ENCODE measurements around the gene AP3S2. TPM values are rescaled to one million over a fixed set of nuclear protein-coding genes. Genes with fewer than 3 reads are reported as not detected.

AP3S2 gene
- total and polyA plus RNA-seq, 3 donors from 2014 or later = 31.9 to 53.0 (median 45.8) TPM

DNA sequence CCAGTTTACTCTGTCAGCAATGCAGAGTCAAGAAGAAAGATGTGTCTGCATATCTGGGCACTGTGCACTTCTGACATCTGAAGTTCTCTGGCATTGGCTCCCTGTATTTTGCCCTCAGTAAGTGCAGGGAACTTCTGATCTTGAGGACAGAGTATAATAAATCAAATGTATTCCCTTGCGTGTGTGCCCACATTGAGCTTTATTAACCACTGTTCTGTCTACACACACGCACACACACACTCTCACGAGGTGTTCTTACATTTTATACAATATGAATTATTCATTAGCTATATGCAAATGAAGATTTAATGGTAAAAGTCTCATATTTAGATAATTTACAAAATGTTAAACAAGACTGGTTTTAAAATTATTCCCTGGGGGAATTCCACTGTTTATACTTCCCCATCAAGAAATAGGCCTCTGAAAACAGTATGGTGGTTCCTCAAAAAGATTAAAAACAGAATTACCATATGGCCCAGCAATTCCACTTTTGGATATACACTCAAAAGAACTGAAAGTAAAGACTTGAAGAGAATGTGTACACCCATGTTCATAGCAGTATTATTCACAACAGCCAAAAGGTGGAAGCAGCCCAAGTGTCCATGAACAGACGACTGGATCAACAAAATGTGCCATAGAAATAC is 54.5 kb downstream of the AP3S2 start:
- H3K27me3 ChIP-seq = no peaks in the 10 kb centered on the region
- TF ChIP-seq, protein P1, sequence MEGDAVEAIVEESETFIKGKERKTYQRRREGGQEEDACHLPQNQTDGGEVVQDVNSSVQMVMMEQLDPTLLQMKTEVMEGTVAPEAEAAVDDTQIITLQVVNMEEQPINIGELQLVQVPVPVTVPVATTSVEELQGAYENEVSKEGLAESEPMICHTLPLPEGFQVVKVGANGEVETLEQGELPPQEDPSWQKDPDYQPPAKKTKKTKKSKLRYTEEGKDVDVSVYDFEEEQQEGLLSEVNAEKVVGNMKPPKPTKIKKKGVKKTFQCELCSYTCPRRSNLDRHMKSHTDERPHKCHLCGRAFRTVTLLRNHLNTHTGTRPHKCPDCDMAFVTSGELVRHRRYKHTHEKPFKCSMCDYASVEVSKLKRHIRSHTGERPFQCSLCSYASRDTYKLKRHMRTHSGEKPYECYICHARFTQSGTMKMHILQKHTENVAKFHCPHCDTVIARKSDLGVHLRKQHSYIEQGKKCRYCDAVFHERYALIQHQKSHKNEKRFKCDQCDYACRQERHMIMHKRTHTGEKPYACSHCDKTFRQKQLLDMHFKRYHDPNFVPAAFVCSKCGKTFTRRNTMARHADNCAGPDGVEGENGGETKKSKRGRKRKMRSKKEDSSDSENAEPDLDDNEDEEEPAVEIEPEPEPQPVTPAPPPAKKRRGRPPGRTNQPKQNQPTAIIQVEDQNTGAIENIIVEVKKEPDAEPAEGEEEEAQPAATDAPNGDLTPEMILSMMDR (IDR thresholded peaks at IDR 0.05) = no peak
- TF ChIP-seq POLR2A (IDR thresholded peaks at IDR 0.05) = no peak
- no peaks in the 10 kb centered on the region for H3K9me3 ChIP-seq
- intact Hi-C loops (cut with DNase I; ENCODE audit: low total_unique reads) = no loop called here
- H3K4me3 ChIP-seq = no peak overlapping the region
- H3K4me1 ChIP-seq = no peaks in the 10 kb centered on the region
- DNase-seq = no peak
- no peak overlapping the region for H3K27ac ChIP-seq
- 83 to 91% methylated on average over 4 of the region's 4 CpGs for WGBS, 2 donors
- no peaks in the 10 kb centered on the region for H3K36me3 ChIP-seq (ENCODE audit: low read depth, missing control alignments)

DNA sequence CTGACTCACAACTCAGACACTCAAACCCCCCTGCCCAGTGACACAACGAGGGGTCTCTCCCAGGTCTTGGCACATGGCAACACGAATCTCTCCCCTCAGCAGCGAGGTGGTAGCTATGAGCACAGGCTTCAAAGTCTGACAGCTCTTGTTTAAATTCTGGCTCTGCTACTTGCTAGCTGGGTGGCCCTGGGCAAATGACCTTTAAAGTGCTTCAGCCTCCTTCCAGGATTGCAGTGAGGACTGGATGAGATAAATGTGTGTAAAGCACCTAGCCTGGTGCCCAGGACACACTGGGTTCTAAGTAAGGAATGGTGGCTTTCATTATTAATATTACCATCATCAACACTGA is 56.0 kb downstream of the AP3S2 start:
- H3K4me3 ChIP-seq = no peak overlapping the region
- 63 to 81% methylated on average over 2 to 3 of the region's 3 CpGs for WGBS, 2 donors
- H3K27ac ChIP-seq = no peak overlapping the region
- H3K9me3 ChIP-seq = no peaks in the 10 kb centered on the region
- intact Hi-C loops (cut with DNase I; ENCODE audit: low total_unique reads) = no loop called here
- no peak for TF ChIP-seq POLR2A (IDR thresholded peaks at IDR 0.05)
- TF ChIP-seq, protein P1 (IDR thresholded peaks at IDR 0.05) = no peak
- no peaks in the 10 kb centered on the region for H3K27me3 ChIP-seq
- DNase-seq = no peak
- no peaks in the 10 kb centered on the region for H3K36me3 ChIP-seq (ENCODE audit: low read depth, missing control alignments)
- H3K4me1 ChIP-seq = no peaks in the 10 kb centered on the region

DNA sequence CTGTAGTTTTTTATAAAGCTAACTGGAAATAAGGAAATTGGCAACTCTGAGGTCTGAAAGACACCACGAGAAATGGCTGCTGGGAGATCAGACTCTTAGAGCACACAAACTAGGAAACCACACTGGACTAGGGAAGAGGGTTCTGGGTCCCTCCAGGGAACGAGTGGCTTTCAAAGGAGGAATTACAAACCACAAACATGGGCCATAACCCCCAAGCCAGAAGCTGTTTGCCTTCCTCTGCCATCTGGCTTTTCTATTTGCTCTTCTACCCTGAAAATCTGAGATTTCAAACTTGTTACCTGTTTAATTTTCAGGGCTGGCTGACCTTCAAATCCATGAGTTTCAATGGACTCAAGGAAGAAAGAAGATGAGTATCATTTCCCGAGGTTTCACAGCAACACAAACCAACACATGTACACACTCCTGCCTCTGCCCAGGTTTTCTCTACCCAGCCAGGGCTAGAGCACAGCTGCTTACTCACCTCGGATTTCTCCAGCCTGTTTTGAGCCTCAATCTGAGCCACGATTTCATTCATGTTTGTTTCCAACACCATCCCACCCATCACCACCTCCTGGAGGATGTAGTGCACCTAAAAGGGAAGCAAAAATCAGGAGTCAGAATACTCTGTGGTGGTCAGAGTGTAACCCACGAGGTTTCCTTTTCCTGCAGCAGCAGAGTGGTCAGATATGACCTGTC is 56.5 kb downstream of the AP3S2 start:
- intact Hi-C loops (cut with DNase I; ENCODE audit: low total_unique reads) = no loop called here
- Histone ChIP-seq H3K9me3 (no peaks in the 10 kb centered on the region), H3K27ac (no peak overlapping the region), H3K4me1 (no peaks in the 10 kb centered on the region), H3K36me3 (ENCODE audit: low read depth, missing control alignments) (no peaks in the 10 kb centered on the region), H3K4me3 (no peak overlapping the region), H3K27me3 (no peaks in the 10 kb centered on the region)
- DNase-seq = no peak
- WGBS, 2 donors = 74 to 75% methylated on average over 6 of the region's 6 CpGs
- TF ChIP-seq, protein P1 (IDR thresholded peaks at IDR 0.05) = no peak
- no peak for TF ChIP-seq POLR2A (IDR thresholded peaks at IDR 0.05)

DNA sequence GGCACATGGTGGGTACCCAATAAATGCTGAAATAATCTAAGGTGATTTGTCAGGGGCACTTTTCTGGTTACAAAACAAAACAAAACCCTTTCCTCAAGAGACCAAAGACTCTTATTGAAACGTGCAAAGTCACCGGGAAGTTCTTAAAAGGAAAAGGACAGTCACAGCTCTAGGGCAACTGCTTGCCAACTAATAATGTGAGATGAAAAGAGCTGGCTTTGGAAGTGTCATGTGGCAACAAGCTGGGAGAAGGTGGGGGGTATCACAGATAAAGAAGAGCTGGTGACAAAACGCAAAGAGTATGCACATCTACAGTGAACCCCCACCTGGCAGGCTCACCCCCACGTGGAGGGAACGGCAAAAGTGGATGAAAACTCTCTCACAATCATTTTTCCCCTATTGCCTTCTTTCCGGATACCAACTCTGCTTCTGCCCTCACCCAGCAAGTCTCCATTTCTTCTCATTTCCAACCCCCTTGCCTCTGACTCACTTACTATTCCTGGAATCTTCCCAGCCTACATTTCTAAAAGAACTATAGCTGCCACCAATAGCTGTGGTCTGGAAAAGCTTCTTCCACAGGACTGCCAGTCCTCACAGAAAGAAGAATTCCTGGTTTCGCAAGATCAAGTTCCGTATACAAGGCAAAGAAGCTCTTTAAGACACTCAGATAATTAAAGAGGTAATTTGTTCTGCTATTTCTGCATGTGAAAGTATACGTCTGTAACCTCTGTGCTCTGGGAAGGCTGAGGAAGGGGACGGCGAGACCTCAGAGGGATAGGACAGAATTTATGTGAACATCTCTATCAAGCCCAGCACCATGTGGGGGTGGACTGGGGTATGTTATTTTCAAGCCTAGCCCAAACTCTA is 57.3 kb downstream of the AP3S2 start:
- Histone ChIP-seq H3K4me1 (no peaks in the 10 kb centered on the region), H3K36me3 (ENCODE audit: low read depth, missing control alignments) (no peaks in the 10 kb centered on the region), H3K27me3 (no peaks in the 10 kb centered on the region), H3K27ac (no peak overlapping the region), H3K9me3 (no peaks in the 10 kb centered on the region), H3K4me3 (no peak overlapping the region)
- intact Hi-C loops (cut with DNase I; ENCODE audit: low total_unique reads) = no loop called here
- WGBS, 2 donors = 67 to 77% methylated on average over 10 to 11 of the region's 11 CpGs
- TF ChIP-seq POLR2A (IDR thresholded peaks at IDR 0.05) = no peak
- TF ChIP-seq, protein P1 (IDR thresholded peaks at IDR 0.05) = no peak
- no peak for DNase-seq

All from testis (tissue), 3 donors.